Measurements from ENCODE around the gene GLTP. TPM values are rescaled to one million over a fixed set of nuclear protein-coding genes. Genes with fewer than 3 reads are reported as not detected.

Gene GLTP
- total and polyA plus RNA-seq, 2 of the 4 experiments (the other 2 are of a cell fraction) = 34.4 to 58.4 TPM

DNA sequence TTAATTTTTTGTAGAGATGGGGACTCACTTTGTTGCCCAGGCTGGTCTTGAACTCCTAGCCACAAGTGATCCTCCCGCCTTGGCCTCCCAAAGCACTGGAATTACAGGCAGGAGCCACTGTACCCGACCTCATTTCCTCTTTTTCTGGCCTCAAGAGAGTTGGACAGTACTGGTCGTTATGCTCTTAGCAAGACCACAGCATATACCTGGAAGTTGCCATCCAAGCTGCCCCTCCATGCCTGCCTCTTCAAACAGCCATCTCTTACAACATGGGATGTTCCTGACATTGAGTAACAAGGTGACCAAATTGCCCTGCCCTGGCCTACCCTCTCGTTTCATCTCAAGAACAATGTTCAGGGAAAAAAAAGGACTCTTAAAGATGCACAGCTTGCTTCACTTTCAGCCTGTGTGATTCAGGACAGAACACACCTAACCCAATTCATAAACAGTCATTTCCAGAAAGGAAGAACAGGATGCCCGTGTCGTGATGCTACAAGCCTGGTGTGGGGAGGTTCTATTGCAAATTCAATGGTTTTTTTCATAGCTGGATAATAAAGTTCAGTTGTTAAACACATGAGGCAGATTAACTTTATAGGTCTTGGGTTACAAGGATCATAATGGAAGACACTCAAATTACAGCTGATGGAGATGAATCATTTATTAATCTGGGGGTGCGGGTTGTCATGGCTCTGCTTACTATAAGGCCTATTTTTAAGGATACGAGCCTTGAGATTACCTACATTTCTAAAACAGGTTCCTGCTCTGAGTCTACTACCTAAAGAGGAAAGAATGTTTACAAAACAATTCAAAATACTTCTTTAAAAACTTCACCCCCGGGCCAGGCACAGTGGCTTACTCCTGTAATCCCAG is 11.9 kb downstream of the GLTP start:
- H4K8ac ChIP-seq (ENCODE audit: low read depth in 2 of 2, low read length in 2 of 2) = no peak overlapping the region
- no peak overlapping the region for H2BK120ac ChIP-seq (ENCODE audit: low read depth, low read length)
- no TSS peak for BruUV-seq (replicated peaks)
- no peak overlapping the region for H2AK5ac ChIP-seq (ENCODE audit: low read depth, low read length)
- WGBS, 2 experiments (ENCODE audit: extremely low coverage in 2 of 2, insufficient read length in 1 of 2) = 100% methylated on average over 2 of the region's 9 CpGs; no CpG with 5 or more reads in 1 of the 2 experiments
- no peak overlapping the region for H4K91ac ChIP-seq (ENCODE audit: insufficient read depth, low read depth, low read length)
- peaks cover 28% of the 10 kb centered on the region for H3K9me1 ChIP-seq (ENCODE audit: insufficient read depth, low read length)
- no peak for TF ChIP-seq NFE2L2 (IDR thresholded peaks at IDR 0.05; ENCODE audit: low read depth, low read length)
- TF ChIP-seq MAFK (IDR thresholded peaks at IDR 0.05; ENCODE audit: low read depth, low read length) = no peak
- TF ChIP-seq RAD21 (IDR thresholded peaks at IDR 0.05; ENCODE audit: low read length) = no peak
- TF ChIP-seq FOS (IDR thresholded peaks at IDR 0.05; ENCODE audit: low read depth, low read length) = no peak
- no peak for TF ChIP-seq BHLHE40 (IDR thresholded peaks at IDR 0.05; ENCODE audit: low read depth, low read length)
- no peak for TF ChIP-seq SMC3 (IDR thresholded peaks at IDR 0.05; ENCODE audit: low read depth, low read length)
- TF ChIP-seq, protein P1, sequence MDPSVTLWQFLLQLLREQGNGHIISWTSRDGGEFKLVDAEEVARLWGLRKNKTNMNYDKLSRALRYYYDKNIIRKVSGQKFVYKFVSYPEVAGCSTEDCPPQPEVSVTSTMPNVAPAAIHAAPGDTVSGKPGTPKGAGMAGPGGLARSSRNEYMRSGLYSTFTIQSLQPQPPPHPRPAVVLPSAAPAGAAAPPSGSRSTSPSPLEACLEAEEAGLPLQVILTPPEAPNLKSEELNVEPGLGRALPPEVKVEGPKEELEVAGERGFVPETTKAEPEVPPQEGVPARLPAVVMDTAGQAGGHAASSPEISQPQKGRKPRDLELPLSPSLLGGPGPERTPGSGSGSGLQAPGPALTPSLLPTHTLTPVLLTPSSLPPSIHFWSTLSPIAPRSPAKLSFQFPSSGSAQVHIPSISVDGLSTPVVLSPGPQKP (IDR thresholded peaks at IDR 0.05; ENCODE audit: borderline replicate concordance, low read depth, low read length) = no peak
- TF ChIP-seq, protein P2, sequence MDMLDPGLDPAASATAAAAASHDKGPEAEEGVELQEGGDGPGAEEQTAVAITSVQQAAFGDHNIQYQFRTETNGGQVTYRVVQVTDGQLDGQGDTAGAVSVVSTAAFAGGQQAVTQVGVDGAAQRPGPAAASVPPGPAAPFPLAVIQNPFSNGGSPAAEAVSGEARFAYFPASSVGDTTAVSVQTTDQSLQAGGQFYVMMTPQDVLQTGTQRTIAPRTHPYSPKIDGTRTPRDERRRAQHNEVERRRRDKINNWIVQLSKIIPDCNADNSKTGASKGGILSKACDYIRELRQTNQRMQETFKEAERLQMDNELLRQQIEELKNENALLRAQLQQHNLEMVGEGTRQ (IDR thresholded peaks at IDR 0.05; ENCODE audit: low read depth, low read length) = no peak
- TF ChIP-seq, protein P3, sequence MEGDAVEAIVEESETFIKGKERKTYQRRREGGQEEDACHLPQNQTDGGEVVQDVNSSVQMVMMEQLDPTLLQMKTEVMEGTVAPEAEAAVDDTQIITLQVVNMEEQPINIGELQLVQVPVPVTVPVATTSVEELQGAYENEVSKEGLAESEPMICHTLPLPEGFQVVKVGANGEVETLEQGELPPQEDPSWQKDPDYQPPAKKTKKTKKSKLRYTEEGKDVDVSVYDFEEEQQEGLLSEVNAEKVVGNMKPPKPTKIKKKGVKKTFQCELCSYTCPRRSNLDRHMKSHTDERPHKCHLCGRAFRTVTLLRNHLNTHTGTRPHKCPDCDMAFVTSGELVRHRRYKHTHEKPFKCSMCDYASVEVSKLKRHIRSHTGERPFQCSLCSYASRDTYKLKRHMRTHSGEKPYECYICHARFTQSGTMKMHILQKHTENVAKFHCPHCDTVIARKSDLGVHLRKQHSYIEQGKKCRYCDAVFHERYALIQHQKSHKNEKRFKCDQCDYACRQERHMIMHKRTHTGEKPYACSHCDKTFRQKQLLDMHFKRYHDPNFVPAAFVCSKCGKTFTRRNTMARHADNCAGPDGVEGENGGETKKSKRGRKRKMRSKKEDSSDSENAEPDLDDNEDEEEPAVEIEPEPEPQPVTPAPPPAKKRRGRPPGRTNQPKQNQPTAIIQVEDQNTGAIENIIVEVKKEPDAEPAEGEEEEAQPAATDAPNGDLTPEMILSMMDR (conservative IDR thresholded peaks at IDR 0.05; ENCODE audit: low read depth, low read length) = no peak
- no peak for TF ChIP-seq CHD1 (IDR thresholded peaks at IDR 0.05; ENCODE audit: low read depth, low read length)
- TF ChIP-seq MXI1 (IDR thresholded peaks at IDR 0.05; ENCODE audit: borderline replicate concordance, low read depth, low read length) = no peak
- H3K27ac ChIP-seq (ENCODE audit: insufficient read depth, low read length) = no peak overlapping the region
- no peak overlapping the region for H2BK15ac ChIP-seq (ENCODE audit: low read depth, low read length)
- H4K20me1 ChIP-seq (ENCODE audit: insufficient read depth, low read length) = peaks cover 8% of the 10 kb centered on the region
- H2BK20ac ChIP-seq (ENCODE audit: low read depth, low read length) = no peak overlapping the region
- dilution Hi-C loops (cut with HindIII; ENCODE audit: low sequenced_read_pairs, unreplicated experiment) (no loop called here), intact Hi-C loops (cut with micrococcal nuclease) (no loop called here), in situ Hi-C loops (cut with MboI; ENCODE audit: low sequenced_read_pairs) (no loop called here)
- POLR2A ChIA-PET (ENCODE audit: unreplicated experiment) = no interaction called here
- H3K14ac ChIP-seq (replicated peaks; ENCODE audit: low read depth, low read length) = no peak overlapping the region
- H3K36me3 ChIP-seq (ENCODE audit: control insufficient read depth, insufficient read depth, low read length) = peaks cover 8% of the 10 kb centered on the region
- H3K9me3 ChIP-seq (ENCODE audit: control insufficient read depth, insufficient read depth, low read length) = no peaks in the 10 kb centered on the region
- no peak overlapping the region for H4K5ac ChIP-seq (ENCODE audit: low read depth, low read length)
- no peaks in the 10 kb centered on the region for H3K27me3 ChIP-seq (ENCODE audit: control insufficient read depth, insufficient read depth, low read length)
- DNase-seq (no peak), ATAC-seq (ENCODE audit: low read depth) (no peak)
- H3K18ac ChIP-seq (ENCODE audit: low read depth, low read length) = no peak overlapping the region
- no peak overlapping the region for H3K56ac ChIP-seq (ENCODE audit: extremely low read depth, insufficient read depth, low read length)
- H3K9ac ChIP-seq (ENCODE audit: low read depth, low read length) = no peak overlapping the region
- no peak overlapping the region for H2AFZ ChIP-seq (replicated peaks; ENCODE audit: low read length, poor library complexity)
- no peak overlapping the region for H3K23ac ChIP-seq (ENCODE audit: low read depth, low read length)
- H2AK9ac ChIP-seq (replicated peaks; ENCODE audit: low read depth, low read length, poor library complexity) = no peak overlapping the region
- H3K79me1 ChIP-seq (ENCODE audit: low read depth in 1 of 2, low read length in 2 of 2) = peaks cover 22 to 61% of the 10 kb centered on the region in 2 experiments
- CTCF ChIA-PET = interaction anchor here (1.6 kb wide), 1 partner anchor 23 kb away, joined by 4 read pairs; no protein-coding TSS in a partner anchor
- no peak overlapping the region for H3K4me2 ChIP-seq (ENCODE audit: low read depth, low read length)
- H3K4me1 ChIP-seq (ENCODE audit: control insufficient read depth, insufficient read depth, low read length) = peaks cover 7% of the 10 kb centered on the region; the same call in 1 of the 2 replicates
- H3K4me3 ChIP-seq (ENCODE audit: insufficient read depth, low read depth, low read length) = no peak overlapping the region
- H2BK5ac ChIP-seq (ENCODE audit: low read depth, low read length, poor library complexity, severe bottlenecking) = no peak overlapping the region
- no peak overlapping the region for H3K4ac ChIP-seq (ENCODE audit: low read depth, low read length)
